Stimulated activated CD8-positive, alpha-beta memory T cell treated with anti-CD3 and anti-CD28 coated beads, Interleukin-15, amount 100 ng/mL, for 48 hours (primary cell): Measurements from ENCODE around the gene PRPF40B.
A peak's percentile ranks its signal among the peaks of the same experiment; 100 is the strongest.
"Not testable (repeated sequence)": the region's sequence is repeated elsewhere in the genome, so short reads cannot be mapped to it uniquely, and the experiment has no call there.

Experiments
- DNase-seq, 2 donors: peaks; one replicate each; pipeline ENCODE4 v3.0.0-alpha.2; 2020; ENCODE audit warnings: low read depth in 2 of 2

Gene PRPF40B

DNA sequence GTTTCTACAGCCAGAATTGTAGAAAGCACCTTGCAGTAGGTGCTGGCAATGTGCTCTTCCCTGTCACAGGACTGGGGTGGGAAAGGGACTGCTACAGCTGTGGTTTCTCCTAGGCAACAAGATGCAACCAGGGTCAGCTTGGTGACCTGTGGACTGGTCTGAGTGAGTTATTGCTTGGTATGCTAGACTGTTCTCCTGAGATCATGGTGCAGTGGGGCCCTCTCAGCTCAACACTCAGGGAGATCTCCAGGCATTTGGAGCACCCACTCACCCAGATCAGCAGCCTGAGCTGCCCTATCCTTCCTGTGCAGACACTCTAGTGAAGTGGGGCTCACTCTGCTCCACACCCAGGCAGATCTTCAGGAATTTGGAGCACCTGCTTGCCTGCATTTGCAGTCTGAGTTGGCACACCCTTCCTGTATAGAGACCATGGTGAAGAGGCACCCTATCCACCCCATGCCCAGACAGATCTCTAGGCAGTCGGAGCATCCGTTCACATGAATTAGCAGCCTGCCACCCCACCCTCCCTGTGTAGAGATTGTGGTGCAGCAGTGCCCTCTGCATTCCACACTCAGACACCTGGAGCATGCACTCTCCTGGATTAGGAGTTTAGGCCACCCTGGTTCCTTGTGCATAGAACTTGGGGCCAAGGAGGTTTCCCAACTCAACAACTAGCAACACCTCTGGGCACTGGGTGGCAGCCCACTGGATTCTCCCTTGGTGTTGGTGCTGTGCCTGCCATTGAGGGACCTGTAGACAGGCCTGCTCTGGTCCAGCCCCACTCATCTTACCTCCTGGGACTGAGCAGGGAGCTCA lies 14.1 kb upstream of the PRPF40B start:
- no peak for DNase-seq

DNA sequence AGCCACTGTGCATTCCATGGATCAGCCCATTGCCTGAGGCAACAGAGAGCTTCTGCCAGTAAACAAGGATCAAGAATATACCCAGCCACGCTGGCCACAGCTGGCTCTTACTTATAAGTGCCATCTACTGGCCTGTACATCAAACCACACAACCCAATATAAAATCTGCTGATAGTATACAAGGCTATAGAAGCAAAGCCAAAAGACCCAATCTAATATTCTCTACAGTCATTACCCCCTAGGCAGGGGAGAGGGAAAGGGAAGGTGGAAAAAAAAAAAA lies 13.5 kb upstream of the PRPF40B start:
- DNase-seq, result no peak

DNA sequence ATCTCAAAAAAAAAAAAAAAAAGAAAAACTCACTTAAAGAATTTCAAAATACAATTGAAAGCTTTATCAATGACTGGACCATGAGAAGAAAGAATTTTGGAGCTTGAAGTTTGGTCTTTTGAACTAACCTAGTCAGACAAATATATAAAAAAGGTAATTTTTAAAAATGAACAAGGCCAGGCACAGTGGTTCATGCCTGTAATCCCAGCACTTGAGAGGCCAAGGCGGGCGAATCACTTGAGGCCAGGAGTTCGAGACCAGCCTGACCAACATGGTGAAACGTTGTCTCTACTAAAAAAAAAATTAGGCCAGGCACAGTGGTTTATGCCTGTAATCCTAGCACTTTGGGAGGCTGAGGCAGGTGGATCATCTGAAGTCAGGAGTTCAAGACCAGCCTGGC lies 12.6 kb upstream of the PRPF40B start:
- not testable (repeated sequence) for DNase-seq

DNA sequence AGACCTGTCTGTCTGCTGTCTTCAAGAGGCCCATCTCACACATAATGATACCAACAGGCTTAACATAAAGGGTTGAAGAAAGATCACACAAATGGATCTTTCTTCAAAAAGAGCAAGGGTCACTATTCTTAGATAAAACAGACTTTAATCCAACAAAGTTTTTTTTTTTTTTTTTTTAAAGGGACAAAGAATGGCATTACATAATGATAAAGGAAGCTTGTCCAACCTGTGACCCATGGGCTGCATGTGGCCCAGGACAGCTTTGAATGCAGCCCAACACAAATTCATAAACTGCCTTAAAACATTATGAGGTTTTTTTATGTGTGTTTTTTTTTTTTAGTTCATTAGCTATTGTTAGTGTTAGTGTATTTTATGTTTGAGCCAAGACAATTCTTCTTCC lies 11.2 kb upstream of the PRPF40B start:
- no peak for DNase-seq

DNA sequence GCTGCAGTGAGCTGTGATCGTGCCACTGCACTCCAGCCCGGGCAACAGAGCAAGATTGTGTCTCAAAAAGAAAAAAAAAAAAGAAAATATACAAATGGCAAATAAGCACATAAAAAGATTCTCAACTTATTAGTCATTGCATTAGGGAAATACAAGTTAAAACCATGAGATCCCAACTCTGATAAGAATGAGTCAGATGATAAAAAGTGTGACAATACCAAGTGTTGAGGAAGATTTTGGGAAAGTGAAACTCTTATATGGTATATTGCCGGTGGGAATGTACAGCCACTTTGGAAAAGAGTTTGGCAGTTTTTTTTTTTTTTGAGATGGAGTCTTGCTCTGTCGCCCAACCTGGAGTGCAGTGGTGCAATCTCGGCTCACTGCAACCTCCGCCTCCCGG lies 7.6 kb upstream of the PRPF40B start:
- no peak for DNase-seq

DNA sequence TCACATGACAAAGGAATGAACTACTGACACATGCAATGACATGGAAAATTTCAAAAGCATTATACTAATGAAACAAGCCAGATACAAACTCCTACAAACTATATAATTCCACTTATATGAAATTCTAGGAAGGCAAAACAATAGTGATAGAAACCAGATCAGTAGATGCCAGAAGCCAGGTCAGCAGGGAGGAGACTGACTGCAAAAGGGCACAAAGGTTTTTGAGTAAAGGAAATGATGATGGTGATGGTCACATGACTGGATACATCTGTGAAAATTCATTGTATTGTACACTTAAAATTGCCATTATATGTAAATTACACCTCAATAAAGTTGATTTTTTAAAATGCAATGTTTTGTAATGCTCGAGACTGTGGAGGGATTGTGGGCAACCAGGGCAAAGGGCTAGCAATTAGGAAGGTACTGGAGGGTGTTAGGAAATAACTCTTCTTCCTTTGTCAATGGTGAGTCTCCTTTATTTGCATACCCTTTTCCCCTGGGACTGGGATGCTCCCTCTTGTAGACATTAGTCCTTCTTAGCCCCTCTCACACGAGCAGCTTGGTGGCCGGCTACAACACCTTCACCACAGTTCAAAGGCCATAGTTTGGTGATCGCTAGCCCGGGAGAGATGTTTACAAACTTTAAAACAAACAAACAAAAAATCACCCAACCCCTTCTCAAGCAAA lies 6.7 kb upstream of the PRPF40B start:
- no peak for DNase-seq

DNA sequence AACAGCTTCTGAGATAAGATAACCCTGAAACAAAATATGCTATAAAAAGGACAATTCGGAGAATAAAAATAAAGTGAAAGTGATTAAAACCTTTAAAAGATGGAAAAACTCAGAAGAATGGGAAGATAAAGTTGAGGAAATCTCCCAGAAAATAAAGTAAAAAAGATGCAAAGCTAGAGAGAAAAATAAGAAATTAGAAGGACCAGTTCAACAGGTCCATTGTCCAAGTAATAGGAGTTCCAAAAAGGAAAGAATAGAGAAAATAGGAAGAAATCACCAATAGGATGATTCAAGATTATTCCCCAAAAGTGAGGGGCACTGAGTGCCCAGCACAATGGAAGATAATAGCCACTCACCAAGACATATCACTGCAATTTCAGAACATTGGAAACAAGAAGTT lies 4.8 kb upstream of the PRPF40B start:
- no peak for DNase-seq

DNA sequence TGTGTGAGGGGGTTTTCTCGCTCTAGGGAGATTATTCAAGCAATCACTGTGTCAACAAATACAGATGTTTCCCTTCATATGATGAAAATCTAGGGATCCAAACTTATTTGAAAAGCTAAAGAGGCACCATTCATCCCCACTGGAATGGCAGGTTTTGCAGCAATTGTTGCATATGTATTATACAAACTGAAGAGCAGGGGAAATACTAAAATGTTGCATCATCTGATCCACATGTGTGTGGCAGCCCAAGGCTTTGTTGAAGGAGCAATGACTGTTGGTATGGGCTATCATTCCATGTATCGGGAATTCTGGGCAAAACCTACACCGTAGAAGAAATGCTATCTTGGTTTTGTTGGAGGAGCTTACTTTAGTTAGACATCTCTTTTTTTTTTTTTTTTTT lies 4.1 kb upstream of the PRPF40B start:
- no peak for DNase-seq

DNA sequence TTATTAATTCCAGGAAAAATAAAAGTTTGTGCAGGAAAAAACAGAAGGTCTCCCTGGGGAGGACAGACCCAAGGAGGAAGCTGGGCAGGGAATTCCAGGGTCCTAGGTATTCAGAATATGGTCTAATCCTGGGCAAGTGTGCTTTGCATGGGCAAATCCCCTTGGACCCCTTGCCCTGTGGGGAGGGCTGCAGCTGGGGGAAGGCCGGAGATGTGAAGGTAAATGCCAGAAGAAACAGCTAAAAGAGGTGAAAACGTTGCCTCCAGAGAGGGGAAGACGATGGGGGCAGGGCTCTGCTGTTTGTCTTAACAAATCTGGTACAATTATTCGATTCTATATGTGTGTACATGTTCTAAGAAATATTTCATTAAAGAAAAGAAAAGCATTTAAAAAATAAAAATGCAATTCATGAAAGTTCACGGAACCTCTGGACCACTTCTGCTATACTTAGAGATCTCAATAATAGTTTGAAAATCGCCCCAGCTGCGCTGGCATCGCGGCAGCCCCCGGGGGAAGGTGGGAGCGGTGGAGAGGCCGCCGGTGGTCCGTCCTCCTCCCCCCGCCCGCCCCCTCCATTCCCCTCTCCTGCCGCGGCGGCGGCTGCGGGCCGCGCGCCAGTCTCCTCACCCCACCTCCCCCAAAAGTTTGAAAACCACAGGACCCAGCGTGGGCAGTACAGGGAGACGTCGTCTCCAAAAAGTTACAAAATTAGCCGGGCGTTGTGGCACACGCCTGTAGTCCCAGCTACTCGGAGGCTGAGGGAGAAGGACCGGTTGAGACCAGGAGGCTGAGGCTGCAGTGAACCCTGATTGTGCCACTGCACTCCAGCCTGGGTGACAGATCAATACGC lies 1.5 kb upstream of the PRPF40B start:
- no peak for DNase-seq

DNA sequence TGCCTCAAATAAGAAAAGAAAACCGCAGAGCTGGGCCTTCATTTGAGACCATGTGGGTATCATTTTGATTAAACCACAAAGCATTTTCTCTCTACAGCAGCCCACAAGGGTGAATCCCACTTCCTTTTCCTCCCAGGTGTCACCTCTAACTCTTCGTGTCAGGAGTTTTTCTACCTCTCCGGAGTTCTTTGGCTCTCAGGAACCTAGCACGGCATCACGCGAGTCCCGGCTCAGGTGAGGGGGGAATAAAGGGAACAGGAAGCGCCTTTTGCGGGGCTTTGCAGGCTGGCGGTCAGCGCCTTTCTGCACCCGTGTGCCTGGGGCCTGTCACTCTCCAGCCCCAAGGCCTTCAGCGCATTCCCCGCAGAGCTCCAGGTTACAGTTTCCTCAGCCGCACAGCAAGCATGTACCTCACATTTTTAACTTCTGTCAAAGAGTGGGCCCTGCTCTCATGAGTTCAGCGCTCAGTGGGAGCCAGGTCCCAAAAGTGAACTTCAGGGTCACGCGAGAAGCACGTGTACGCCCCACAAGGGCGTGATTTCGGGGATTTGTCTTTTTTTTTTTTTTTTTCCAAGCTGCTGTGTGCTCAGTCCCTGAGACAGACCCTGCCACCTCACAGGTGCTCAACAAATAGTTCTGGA lies 740 bp upstream of the PRPF40B start:
- peak; percentile 38 to 53 for DNase-seq

DNA sequence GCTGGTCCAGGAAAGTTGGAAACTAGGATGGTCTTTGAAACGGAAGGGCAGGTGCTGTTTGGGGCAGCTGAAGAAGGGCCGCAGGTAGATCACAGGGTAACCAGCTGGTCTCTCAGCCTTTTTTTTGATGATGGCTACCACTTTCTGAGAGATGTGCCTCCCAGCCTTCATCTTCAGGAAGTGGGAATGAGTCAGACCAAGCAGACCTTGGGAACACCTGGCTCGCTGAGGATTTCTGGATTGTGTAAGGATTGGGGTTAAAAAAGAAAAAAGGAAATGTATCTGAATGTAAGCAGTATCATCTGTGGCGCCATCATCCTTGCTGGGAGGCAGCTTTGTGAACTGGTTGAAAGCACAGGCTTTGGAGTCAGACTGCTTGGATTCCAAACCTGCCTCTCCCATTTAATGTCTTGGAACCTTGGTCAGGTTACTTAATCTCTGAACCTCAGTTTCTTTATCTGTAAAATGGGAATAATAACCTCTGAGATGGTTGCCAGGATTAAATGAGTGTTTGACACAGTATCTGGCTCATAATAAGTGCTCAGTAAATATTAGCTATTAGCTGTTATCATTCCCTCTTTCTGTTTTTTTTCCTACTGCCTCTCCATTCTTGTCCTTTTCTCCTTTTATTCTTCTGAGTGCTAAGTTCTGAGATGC lies 1.7 kb downstream of the PRPF40B start:
- no peak for DNase-seq

DNA sequence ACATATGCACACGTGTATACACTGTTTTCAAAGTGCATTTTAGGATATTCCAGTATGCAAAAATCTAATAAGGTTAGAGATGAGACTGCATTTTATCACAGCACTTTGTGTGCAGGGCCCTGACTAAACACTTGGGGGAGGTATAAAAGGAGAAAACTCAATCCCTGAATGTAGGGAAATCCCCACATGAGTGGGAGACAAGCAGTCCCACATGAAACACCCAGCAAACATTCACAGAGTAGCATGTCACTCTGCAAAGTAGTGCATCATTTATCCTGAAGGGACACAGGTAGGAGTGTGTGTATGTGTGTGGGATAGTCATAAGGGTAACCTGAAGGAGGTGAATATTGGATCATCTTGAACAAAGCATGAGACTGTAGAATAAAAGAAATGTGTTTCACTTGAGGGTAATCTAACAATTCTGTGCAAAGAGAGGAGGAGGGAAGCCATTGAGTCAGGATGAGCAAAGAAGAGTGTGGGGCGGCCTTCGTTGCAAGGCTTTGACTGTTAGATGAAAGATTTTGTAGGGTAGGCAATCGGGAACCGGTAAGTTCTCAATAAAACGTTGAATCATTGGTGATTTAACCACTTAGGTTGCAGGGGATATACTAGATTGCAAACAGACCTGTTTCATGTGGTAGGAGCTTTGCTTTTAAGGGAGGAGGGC lies 2.9 kb downstream of the PRPF40B start:
- no peak for DNase-seq

DNA sequence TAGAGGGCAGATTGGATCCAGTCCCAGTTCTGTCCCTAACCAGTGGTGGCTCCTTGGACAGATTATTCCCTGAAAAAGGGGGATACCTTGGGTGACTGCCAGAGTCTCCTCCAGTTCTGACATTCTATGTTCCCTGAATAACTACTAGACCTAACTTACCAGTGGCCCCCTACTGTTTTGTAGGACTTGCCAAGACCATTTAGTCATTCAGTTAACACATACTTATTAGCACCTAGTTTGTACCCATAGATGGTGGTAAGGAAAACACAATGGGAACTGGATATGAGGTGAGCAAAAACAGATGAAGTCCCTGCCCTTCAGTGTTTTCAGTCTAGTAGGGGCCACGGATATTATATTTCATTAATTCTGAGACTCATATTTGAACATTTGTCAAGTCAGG lies 3.5 kb downstream of the PRPF40B start:
- DNase-seq, result no peak

DNA sequence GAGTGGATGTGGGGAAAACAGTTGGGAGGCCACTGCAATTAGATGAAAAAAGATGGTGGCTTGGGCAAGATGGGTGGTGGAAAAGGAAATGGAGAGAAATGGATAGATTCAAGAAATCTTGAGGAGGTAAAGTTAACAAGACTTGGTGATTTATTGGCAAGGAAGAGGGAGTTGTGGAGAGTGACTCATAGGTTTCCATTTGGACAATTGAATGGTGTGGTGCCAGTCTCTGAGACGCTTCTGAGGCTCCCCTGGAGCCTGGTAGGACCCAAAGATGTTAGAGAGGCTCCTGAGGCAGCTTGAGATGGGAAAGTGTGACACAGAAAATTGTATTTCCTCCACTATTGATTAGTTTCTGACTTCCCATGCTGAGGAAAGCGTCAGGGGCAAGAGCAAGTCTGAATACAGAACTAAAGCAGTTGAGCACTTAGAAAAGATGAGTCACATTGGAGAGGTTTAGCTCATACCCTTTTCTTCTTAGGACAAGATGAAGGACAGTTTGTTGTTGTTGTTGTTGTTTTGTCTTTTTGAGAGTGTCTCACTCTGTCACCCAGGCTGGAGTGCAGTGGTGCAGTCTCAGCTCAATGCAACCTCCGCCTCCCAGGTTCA lies 4.5 kb downstream of the PRPF40B start:
- no peak for DNase-seq

DNA sequence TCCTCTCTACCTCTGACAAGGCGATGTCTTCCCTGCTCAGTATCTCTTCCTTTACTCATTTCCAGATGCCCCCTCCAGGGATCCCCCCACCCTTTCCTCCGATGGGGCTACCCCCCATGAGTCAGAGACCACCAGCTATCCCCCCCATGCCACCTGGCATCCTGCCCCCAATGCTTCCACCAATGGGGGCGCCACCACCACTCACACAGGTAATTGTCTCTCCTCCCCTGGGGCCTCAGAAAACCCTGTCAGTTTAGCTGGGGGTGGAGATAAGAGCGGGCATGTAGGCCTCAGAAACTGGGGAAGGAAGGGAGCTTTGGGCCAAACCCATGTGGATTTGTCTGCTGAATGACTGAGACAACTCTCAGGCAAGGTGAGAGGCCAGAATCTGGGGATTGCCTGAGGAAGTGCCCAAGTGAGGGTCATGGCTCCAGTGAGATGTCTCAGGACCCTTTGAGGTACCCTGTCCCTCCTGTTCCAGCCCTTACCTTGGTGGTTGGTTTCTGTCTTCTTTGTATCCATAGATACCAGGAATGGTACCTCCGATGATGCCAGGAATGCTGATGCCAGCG lies 8.1 kb downstream of the PRPF40B start:
- DNase-seq, result no peak

DNA sequence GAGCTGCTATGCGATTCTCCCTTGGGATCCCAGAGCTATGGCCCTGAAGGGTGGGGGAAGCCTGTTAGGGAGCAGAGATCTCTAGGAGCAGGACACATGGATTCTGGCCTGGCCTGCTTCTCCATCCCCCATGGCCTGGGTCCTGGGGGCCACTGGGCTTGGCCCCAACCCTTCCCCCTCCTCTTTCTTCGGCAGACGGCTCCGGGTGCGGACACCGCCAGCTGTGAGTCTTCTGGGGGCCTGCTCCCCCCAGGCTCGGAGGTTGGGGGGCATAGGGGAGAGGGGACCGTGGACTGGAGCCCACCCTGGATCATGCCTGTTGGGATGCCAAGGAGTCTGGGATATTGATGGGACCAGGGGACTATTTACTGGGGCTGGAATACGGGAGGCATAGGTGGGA lies 9.0 kb downstream of the PRPF40B start:
- DNase-seq, result no peak

DNA sequence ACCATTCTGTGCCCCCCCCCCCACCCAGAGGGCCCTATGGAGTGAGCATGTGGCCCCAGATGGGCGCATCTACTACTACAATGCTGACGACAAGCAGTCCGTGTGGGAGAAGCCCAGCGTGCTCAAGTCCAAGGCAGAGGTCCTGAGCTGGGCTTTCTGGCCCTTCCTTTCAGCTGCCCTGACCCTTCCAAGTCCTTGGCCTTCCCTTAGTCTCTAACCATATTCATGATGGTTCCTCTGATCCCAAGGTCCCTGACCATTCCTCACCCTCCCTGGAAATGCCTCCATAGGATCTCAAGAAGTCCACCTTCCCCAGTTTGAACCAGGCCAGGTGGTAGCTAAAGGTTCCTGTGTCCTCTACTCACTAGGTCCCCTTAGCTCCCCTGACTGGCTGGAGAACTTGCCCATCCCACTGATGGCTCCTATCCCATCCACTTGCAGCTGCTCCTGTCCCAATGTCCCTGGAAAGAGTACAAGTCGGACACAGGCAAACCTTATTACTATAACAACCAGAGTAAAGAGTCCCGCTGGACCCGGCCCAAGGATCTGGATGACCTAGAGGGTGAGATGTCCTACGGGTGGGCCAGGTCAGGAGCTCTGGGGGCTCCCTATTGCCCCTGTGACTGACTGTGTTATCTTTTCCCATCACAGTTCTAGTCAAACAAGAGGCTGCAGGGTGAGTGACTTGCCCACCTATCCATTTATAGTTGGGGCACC lies 9.8 kb downstream of the PRPF40B start:
- DNase-seq, result no peak

DNA sequence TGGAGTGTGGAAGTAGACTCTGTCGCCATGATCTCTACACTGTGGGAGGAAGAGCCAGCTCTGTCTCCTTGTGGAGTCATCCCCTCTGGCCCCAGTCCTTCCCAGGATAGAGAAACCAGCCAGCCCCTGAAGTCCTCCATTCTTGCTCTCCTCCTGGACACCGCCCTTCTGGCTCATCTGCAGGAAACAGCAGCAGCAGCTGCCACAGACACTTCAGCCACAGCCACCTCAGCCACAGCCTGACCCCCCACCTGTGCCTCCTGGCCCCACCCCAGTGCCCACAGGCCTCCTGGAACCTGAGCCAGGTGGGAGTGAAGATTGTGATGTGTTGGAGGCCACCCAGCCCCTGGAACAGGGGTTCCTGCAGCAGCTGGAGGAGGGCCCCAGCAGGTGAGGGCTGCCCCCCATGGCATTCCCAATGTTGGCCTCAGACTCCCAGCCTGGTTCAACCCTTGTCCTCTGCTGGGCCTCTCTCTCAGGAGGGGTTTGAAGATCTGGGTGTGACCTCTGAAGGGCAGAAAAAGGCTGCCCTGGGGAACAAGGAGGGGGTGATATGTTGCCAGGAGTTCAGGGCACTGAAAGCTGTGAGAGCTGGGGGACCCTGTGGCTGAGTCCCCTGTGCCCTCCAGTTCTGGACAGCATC lies 10.5 kb downstream of the PRPF40B start:
- DNase-seq, result no peak

DNA sequence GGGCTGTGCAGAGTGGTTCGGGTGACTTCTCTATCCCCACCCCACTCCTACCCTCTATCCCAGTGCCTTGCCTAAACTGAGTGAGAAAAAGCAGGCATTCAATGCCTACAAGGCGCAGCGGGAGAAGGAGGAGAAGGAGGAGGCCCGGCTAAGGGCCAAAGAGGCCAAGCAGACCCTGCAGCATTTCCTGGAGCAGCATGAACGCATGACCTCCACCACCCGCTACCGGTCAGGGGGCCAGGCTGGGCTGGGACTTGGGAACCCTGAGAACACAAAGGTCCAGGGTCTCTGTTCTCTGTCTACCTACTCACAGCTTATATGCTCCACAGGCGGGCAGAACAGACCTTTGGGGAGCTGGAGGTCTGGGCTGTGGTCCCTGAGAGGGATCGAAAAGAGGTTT lies 11.7 kb downstream of the PRPF40B start:
- no peak for DNase-seq
